OCI-M2 (cell line): ENCODE results near the gene LRRTM3.

ENCODE experiments used
- DNase-seq: peaks from one replicate; lab custom pipeline; 2025; ENCODE audit not compliant: unreplicated experiment; lab: John Stamatoyannopoulos, UW

Gene LRRTM3

GRCh38 chr10:66925896-66926715 lies at the start of gene LRRTM3:
TSS of gene LRRTM3 (plus strand) at chr10:66926036.
- DNase-seq = no peak

GRCh38 chr10:66877361-66877760 lies 48.5 kb upstream of the LRRTM3 start:
- no peak for DNase-seq

GRCh38 chr10:66880292-66880691 lies 45.5 kb upstream of the LRRTM3 start:
- DNase-seq = no peak

GRCh38 chr10:66880826-66881225 lies 45.0 kb upstream of the LRRTM3 start:
- no peak for DNase-seq

- DNase-seq = no peak
Measured at GRCh38 chr10:66881814-66882213, 44.0 kb upstream of the LRRTM3 start.

- DNase-seq = no peak
Measured at GRCh38 chr10:66882271-66882670, 43.6 kb upstream of the LRRTM3 start.

- DNase-seq = no peak
Measured at GRCh38 chr10:66886848-66887247, 39.0 kb upstream of the LRRTM3 start.

- DNase-seq = no peak
Measured at GRCh38 chr10:66888237-66888636, 37.6 kb upstream of the LRRTM3 start.

- DNase-seq = no peak
Measured at GRCh38 chr10:66892871-66893270, 33.0 kb upstream of the LRRTM3 start.

GRCh38 chr10:66910671-66911070 lies 15.2 kb upstream of the LRRTM3 start:
- DNase-seq = no peak

- no peak for DNase-seq
Measured at GRCh38 chr10:66916030-66916429, 9.8 kb upstream of the LRRTM3 start.

- no peak for DNase-seq
Measured at GRCh38 chr10:66917104-66917503, 8.7 kb upstream of the LRRTM3 start.

- no peak for DNase-seq
Measured at GRCh38 chr10:66919248-66919647, 6.6 kb upstream of the LRRTM3 start.

- no peak for DNase-seq
Measured at GRCh38 chr10:66924674-66925345, 1.0 kb upstream of the LRRTM3 start.

- no peak for DNase-seq
Measured at GRCh38 chr10:66925373-66925772, 463 bp upstream of the LRRTM3 start.

- DNase-seq = no peak
Measured at GRCh38 chr10:66926841-66927240, 1.0 kb downstream of the LRRTM3 start.

- no peak for DNase-seq
Measured at GRCh38 chr10:66927251-66927935, 1.6 kb downstream of the LRRTM3 start.

- no peak for DNase-seq
Measured at GRCh38 chr10:66927971-66928770, 2.3 kb downstream of the LRRTM3 start.

- DNase-seq = no peak
Measured at GRCh38 chr10:66928776-66929175, 2.9 kb downstream of the LRRTM3 start.

- DNase-seq = no peak
Measured at GRCh38 chr10:66929375-66929774, 3.5 kb downstream of the LRRTM3 start.

- DNase-seq = no peak
Measured at GRCh38 chr10:66931340-66931948, 5.6 kb downstream of the LRRTM3 start.
